Stomach (tissue), 4 donors: ENCODE measurements around the gene SMTNL2.

Experiments used
- CTCF ChIP-seq, 7 experiments: fragments of 450-650 bp in 4 of 7; fragments of 200-600 bp in 3 of 7; sonication (generic) in 3 of 7; IDR thresholded peaks; one replicate each; pipeline ENCODE4 v1.5.1; 2016 to 2019; ENCODE audit warnings: antibody characterized with exemption in 7 of 7, control low read depth in 2 of 7, mild to moderate bottlenecking in 1 of 7
- EP300 ChIP-seq: sonication (generic); formaldehyde crosslinking; IDR thresholded peaks from one replicate; pipeline ENCODE4 v1.6.1; 2017; ENCODE audit warnings: antibody characterized with exemption
- POLR2A ChIP-seq, 4 donors: fragments of 450-650 bp; IDR thresholded peaks; one replicate each; pipeline ENCODE4 v1.6.1; 2016; ENCODE audit warnings: antibody characterized with exemption in 4 of 4, control low read depth in 2 of 4, mild to moderate bottlenecking in 1 of 4, moderate library complexity in 1 of 4

GRCh38 chr17:4623249-4623648 lies 38.9 kb downstream of the SMTNL2 start:
- TF ChIP-seq EP300 (no peak), CTCF (IDR thresholded peaks at IDR 0.05) (no peak), POLR2A (IDR thresholded peaks at IDR 0.05) (no peak)
